Islet precursor cell (in vitro differentiated cells): ENCODE measurements around the gene CDH20.
"Not testable (repeated sequence)": the region's sequence is repeated elsewhere in the genome, so short reads cannot be mapped to it uniquely, and the experiment has no call there.

Experiments used
- DNase-seq: peaks from one replicate; pipeline ENCODE4 v3.0.0-alpha.2; 2018

CDH20 gene

GRCh38 chr18:61350578-61350977 is 17.3 kb downstream of the CDH20 start:
- DNase-seq = no peak

GRCh38 chr18:61352059-61352458 is 18.8 kb downstream of the CDH20 start:
- DNase-seq = no peak

- no peak for DNase-seq
These were observed 19.4 kb downstream of the CDH20 start for GRCh38 chr18:61352611-61353010.

GRCh38 chr18:61360404-61361383 is 27.5 kb downstream of the CDH20 start:
- no peak for DNase-seq

- no peak for DNase-seq
These were observed 29.3 kb downstream of the CDH20 start for GRCh38 chr18:61362511-61362910.

GRCh38 chr18:61364953-61365352 is 31.7 kb downstream of the CDH20 start:
- DNase-seq = no peak

GRCh38 chr18:61368001-61368400 is 34.8 kb downstream of the CDH20 start:
- DNase-seq = no peak

- not testable (repeated sequence) for DNase-seq
These were observed 36.4 kb downstream of the CDH20 start for GRCh38 chr18:61369671-61370070.

GRCh38 chr18:61371111-61371510 is 37.9 kb downstream of the CDH20 start:
- no peak for DNase-seq

- DNase-seq = no peak
These were observed 46.6 kb downstream of the CDH20 start for GRCh38 chr18:61379827-61380226.

- no peak for DNase-seq
These were observed 54.8 kb downstream of the CDH20 start for GRCh38 chr18:61388010-61388409.

- DNase-seq = peak; percentile 69
These were observed 61.8 kb downstream of the CDH20 start for GRCh38 chr18:61394983-61395382.

GRCh38 chr18:61397222-61397621 is 64.0 kb downstream of the CDH20 start:
- DNase-seq = peak; percentile 53

- DNase-seq = no peak
These were observed 65.9 kb downstream of the CDH20 start for GRCh38 chr18:61398961-61399705.

GRCh38 chr18:61400016-61400635 is 66.9 kb downstream of the CDH20 start:
- DNase-seq = peak; percentile 57

- no peak for DNase-seq
These were observed 67.5 kb downstream of the CDH20 start for GRCh38 chr18:61400716-61401115.

GRCh38 chr18:61402726-61403125 is 69.5 kb downstream of the CDH20 start:
- no peak for DNase-seq

- DNase-seq = no peak
These were observed 80.2 kb downstream of the CDH20 start for GRCh38 chr18:61413396-61413795.

- no peak for DNase-seq
These were observed 80.9 kb downstream of the CDH20 start for GRCh38 chr18:61414086-61414485.

GRCh38 chr18:61419763-61420162 is 86.5 kb downstream of the CDH20 start:
- DNase-seq = no peak

GRCh38 chr18:61420218-61420885 is 87.1 kb downstream of the CDH20 start:
- DNase-seq = no peak

GRCh38 chr18:61426492-61427053 is 93.3 kb downstream of the CDH20 start:
- peak; percentile 55 for DNase-seq

- no peak for DNase-seq
These were observed 95.0 kb downstream of the CDH20 start for GRCh38 chr18:61428266-61428665.
